Measurements from ENCODE around the gene INPP5A.

INPP5A gene

DNA sequence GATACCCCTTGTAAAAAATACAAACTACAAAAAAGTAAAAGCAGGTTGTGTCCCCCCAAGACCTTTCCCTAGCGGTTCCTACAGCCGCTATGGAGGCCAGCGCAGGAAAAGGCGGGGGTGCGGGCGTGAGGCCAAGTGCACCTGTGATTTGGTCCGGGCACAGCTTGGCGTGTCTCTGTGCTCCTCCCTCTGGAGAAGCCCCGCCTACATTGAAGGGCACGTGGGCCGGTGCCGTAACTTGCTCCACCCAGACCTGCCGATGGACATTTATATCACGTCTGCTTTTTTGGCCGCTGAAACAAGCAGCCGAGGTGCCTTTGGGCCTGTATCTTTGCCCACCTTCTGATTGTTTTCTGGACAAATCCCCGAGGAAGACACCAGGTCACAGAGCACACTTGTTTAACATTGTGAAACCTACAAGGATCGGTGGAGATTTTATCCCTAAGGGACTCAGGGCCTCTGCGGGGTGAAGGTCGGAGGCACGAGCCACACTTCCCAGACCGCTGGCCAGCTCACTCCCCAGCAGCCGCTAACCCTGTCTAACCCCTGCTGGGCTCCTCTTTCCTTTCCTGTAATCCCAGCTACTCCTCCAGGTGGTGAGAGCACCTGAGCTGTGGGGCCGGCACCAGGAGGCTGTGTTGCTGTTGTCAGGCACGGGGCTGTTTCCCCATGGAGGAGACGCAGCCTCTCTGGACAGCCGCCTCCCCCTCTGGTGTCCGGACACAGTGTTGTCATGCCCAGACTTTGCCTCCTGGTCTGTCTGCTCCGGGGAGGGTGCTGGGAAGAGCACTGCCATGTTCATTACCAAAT is 18.8 kb upstream of the INPP5A start:
- DNase-seq (ENCODE audit: low spot score) = no peak

DNA sequence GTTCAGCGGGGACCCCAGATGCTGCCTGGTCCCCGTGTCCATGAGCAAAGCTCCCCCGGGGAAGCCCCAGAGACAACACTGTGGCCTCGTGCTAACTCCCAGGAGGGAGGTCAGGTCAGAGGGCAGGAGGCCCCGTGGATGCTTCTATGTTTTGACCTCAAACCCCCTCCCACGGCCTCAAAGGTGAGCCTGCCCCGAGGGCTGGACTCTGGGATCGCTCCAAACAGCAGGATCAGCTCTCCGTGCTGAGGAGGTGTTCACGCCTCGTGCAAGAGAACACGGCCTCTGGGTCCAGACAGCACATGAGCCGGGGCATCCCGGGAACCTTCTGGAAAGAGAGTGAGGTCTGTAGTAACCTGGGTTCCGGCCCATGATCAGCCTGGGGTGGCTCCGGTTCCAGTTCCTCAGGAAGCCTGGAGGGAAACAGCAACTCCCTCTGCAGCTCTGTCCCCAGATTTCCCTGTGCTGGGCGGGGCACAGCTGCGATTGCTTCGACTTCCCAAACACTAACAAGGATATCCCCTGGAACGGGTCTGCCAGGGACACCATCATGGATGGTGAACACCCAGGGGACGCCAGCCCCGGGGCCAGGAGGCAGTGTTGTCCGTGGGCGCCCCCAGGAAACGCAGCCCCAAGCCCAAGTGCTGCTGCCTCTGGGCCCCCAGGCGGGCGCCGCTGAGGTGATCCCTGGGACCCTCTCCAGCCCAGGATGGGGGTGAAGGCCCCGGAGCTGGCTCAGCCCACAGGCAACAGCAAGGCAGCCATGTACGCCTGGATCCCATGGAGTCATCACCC is 18.0 kb upstream of the INPP5A start:
- no peak for DNase-seq (ENCODE audit: low spot score)

DNA sequence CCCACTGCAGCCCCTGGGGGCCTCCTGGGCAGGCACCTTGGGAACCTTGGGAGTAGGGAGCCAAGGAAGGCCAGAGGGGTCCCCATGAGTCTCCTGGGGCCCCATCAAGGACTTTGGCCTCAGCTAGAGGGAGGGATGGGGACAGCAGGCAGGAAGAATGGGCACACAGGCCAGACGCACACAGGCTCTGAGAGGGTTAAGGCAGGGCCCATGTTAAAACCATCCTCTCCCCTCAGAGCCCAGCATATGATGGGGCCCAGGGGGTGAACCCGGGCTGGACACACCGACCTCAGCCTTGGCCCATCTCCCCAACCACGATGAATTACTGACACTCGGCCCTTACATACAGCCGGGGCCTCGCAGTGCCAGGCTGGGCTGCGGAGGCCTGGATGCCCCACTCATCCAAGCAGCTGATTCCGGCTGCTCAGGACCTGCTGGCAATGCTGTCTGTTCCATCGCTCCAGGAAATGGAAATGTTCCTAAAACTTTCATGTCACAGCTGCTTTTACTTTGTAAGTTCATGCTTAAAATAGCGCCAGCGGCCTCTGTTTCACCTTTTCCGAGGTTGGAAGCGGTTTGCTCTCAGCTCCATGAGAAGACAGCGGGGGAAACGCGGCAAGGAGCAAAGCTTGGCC is 17.3 kb upstream of the INPP5A start:
- no peak for DNase-seq (ENCODE audit: low spot score)

DNA sequence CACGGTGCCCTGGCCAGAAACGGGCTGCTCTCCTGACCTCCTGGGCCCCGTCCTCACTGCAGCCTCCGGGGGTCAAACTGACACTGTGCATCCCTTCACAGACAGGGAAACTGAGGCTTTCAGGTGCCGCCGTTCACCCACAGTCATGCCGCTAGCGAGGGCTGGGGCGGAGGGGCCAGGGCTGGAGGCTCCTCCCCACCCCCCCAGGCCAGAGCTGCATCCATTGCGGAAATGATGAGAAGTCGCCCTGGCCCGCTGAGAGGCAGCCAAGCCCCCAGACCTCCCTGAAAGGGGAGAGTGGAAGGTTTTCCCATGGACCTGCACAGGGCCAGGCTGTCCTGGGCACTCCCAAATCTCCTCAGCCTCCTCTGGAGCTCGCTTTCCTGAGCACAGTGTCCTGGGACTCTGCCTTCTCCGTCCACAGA is 16.5 kb upstream of the INPP5A start:
- DNase-seq (ENCODE audit: low spot score) = no peak

DNA sequence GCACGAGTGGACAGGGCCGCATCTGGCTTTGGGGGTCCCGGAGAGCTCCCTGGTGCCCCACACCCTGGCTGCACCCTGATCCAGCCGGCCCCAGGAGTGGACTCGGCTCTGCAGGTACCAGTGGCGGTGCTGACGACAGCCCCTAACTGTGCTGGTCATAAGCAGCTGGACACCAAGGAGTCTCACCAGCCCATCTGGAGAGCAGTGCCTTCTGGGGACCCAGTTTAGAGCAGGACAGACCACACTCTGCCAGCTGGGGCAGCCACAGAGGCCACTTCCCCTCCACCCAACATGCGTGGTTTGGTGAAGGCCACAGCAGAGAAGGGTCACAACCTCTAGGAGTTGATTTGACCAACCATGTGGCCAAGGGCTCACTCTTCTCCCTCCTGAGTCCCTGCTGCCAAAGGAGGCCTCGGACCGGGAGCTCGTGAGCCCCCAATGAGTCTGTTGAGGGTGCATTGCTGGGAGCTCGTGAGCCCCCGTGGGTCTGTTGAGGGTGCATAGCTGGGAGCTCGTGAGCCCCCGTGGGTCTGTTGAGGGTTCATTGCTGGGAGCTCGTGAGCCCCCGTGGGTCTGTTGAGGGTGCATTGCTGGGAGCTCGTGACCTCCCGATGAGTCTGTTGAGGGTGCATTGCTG is 16.0 kb upstream of the INPP5A start:
- no peak for DNase-seq (ENCODE audit: low spot score)

DNA sequence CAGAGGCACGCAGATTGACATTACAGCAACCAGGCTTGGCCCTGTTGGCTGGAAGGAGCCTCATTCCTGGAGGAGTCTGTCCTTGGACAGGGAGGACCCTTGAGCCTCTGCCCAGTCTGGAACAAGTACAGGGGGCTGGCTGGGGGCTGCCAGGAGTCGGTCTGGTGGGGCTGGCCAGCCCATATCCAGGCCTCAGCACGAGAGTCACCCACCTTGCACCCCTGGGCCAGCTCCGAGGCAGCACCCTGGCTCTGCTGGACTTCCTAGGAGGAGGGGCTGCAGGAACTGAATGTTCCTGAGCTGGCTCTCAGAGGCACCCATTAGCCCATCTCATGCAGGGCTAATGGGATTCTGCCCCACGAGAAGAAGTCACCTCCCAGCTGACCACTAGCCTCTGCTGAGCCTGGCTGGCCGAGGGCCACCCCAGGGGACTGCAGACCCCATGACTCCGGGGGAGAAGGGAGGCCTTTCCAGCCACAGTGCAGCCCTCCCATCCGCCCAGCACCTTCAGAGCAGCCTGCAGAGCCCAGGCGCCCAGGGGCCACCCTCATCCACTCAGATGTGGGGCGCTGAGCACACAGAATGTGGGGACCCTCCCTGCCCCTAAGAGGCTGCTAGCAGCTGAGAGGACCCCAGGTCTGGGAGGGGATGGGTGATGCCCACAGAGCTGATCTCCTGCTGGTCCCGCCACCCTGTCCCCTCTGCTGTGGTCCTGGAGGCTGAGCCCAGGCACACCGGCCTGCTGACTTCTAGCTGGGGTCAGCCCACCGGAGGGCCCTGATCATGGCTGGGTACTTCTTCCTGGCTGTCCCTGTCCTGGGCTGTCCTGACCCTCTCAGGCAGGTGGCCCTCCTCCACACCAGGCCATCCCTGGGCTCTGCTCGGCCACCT is 14.8 kb upstream of the INPP5A start:
- DNase-seq (ENCODE audit: low spot score) = no peak

DNA sequence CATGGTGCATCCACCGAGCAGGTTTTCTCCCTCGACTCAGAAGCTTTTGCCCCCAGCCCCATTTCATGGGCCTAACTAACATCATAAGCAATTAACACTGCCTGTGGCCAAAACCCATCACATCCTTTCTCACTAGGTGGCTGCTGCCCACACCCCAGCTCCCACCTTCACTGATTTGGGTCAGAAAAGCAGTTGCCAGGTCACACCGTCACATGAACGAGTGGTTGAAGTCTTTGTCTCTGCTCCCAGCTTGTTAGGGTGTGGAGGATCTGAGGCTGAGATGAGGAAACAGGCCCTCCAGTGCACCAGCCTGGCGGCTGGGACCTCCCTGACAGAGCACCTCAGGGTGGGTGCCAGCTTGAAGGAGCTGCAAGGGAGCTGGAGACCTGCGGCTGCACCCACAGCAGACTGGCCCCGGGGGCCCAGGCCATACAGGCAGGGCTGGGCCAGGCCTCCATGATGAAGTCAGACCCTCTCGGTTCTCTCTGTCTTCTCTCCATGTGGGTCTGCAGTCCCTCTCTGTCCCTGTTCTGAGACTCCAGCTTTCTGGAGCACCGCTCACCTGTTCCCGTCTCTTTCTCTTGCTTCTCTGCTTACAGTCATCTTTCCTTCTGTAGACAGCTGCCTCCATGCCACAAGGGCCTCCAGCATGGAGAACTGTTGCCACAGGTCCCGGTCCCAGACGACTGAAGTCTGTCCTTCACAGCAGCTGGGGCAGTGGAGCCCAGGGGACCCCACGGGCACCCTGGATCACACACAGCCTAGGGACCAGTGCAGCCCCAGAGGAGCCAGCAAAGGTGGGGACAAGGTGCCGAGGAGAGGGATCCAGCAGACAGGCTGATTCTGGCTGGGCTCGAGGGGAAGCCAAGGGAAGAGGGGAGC is 13.8 kb upstream of the INPP5A start:
- DNase-seq (ENCODE audit: low spot score) = no peak

DNA sequence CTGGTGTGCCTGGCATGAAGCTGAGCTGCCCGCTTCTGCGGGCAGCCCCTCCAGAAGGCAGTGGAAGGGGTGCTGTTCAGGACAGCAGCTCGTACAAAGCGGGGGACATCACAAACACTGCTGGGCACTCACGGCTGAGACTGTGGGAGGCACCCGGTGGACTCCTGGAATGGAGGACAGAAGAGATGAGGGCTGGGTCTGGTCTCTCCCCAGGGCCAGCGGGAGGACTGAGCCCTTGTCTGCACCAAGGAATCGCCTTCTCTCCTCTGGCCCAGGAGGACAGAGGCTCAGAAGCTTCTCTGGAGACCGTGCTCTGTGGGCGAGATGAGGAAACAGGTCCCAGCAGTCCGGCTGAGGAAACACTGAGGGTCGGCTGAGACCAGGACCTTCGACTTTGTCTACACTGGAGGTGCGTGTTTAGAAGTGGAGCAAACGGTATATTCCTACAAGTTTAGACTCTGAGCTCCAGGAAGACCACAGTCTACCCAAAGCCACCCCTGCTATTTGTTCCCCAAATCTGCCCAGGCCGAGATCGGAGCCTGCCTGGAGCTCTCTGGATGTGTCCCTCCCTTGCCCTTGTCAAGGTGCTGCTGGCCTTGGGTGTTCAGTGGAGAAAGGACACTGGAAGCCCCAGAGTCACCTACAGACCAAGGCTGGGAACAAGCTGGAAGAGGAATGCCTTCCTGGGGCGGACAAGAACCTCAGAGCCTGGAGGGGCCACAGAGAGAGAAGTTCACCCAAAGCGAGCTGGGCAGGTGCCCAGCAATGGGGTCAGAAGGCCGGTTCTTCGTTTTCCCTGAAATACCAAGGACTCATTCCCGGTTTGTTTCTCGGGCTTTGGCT is 12.9 kb upstream of the INPP5A start:
- no peak for DNase-seq (ENCODE audit: low spot score)

DNA sequence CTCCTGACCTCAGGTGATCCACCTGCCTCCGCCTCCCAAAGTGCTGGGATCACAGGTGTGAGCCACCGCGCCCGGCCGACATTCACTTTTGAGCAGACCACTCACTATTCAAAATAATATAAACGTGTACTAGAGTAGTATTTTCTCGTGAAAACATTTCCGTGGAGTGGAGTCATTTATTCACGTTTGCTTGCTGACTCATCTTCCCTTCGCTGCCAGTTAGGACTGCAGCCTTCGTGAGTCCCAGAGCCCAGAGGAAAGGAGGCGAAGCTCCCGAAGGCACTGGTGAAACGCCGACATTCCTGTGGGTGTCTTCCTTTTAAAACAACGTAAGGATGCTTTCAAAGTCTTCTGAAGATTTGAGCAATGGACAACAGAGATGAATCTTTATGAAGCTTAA is 10.9 kb upstream of the INPP5A start:
- DNase-seq (ENCODE audit: low spot score) = no peak

DNA sequence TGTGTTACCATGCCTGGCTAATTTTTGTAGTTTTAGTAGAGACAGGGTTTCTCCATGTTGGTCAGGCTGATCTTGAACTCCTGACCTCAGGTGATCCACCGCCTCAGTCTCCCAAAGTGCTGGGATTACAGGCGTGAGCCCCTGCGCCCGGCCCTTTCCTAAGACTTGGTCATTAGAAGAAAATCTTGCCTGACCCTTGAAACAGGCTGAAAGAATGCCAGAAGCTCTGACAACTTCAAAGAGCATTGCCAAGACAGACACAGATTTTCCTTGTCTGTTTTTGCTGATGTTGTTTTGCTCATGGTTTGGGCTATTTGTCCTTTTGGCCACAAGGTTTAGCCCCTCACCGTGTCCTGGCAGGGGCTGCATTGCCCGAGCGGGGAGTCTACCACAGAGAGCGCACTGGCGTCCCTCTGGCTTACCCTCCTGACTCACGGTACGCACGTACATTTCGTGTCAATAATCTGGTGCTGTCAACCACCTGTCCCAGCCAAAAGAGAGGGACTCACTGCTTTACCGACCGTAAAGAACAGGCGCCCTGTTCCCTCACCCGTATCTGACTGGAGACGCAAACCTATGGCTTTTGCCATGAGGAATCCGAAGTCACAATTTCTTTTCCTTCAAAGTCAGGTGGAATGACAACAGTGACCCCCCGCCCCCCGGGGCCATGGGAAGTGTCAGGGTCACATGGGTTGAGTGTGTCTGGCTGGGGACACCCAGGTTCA is 10.1 kb upstream of the INPP5A start:
- DNase-seq (ENCODE audit: low spot score) = no peak

DNA sequence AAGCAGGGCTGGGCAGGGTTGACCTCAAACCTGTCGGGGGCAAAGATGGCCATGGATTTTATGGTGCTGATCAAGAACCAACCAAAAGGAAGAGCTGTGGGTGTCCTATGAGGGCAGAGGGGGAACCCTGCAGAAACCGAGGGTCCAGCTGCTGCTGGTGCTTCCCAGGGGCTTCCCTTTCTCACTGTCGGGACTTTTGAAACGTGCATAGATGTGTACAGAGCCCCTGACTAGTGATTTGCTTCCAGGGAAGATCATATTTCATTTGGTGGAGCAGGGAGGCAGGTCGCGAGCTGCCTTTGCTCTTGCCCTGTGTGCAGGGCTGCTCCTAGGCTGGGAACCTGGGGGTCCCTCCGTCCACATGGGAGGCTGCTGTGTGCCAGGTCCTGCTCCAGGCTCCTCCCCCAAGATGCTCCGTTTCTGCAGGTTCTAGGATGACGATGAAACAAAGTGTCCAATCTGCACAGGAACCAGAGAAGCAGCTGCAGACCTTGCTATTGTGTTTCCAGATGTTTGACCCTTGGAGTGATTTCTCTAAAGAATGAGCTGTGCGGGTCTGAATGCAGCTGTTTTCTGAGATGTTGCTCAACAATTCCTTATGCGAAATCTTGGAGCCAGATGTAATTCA is 9.4 kb upstream of the INPP5A start:
- DNase-seq (ENCODE audit: low spot score) = no peak

DNA sequence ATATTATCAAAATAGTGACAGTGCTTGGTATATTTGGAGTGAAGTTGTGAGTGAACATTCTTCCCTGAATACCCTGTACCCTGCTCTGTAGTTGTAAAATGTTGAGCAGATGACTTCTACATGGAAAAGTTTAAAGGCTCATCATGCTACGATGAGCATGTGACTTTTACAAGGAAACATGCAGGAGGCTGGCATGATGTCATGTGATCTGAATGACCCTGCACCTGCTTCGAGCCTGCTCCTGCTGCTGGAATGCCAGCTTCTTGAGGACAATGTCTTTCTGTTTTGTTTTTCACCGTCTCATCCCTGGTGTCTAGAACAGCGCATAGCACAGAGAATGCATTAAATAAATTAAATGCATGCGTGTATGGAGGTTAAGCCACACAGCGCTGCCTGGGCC is 5.4 kb upstream of the INPP5A start:
- no peak for DNase-seq (ENCODE audit: low spot score)

DNA sequence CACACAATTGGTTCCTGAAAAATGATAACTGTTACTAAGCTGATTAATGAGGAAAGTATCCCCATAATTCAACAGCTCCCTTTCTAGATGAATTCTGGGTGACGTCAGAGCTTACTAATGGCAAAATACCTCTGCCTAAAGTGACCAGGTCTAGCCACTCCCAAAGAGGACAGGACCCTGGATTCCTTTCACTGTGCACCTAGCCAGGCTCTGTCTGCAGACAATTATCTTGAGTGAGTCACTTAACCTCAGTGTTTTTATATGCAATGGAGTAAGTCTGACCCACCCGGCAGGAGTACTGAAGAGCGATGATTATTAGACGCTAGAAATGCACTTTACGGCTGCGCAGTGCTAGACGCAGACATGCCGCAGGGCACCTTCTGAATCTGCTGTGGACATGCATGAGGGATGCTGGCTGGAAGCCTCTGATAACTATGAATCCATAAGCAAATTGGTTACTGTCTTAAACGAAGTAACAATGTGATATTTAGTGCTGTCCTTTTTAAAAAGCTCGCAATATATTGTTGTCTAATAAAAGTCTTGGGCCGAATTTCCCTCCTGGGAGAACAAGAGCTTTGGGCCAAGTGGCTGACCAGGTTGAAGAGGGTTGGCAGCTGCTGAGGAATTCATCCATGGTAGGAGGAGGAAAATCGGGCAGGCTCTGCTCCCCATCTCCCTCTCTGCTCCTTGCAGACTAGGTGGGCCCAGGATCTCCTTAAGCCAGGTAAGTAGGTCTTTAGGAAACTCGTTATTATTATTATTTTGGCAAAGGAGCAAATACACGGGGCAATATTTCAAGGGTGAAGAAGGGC is 4.6 kb upstream of the INPP5A start:
- DNase-seq (ENCODE audit: low spot score) = no peak

DNA sequence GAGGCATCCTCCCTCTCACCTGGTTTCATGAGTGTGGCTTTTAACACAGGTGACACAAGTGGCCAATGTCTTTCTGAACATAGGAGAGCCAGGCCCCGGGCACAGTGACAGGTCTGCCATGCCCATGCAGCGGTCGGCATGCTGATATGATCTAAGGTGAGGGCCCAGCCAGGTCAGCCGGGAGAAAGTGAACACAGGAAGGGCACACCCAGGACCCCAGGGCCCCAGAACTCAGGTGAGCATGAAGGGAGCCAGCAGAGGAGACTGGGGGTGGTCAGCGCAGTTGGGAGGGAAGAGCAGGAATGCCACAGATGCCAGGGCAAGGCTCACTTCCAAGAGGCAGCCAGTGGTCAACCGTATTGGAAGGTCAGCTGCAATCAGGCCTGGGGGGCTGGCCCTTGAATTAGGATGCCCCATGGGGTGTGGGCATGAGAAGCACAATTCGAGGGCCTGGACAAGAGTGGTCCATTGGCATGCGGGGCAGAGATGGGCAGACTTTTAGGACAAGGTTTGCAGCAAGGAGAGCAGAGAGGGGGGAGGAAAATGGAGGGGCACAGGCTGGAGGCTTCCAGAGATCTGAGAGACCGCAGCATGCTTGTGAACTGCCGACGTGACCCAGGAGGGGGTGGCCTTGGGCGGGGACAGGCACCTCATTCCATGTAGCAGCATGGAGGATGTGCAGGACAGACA is 3.9 kb upstream of the INPP5A start:
- no peak for DNase-seq (ENCODE audit: low spot score)

DNA sequence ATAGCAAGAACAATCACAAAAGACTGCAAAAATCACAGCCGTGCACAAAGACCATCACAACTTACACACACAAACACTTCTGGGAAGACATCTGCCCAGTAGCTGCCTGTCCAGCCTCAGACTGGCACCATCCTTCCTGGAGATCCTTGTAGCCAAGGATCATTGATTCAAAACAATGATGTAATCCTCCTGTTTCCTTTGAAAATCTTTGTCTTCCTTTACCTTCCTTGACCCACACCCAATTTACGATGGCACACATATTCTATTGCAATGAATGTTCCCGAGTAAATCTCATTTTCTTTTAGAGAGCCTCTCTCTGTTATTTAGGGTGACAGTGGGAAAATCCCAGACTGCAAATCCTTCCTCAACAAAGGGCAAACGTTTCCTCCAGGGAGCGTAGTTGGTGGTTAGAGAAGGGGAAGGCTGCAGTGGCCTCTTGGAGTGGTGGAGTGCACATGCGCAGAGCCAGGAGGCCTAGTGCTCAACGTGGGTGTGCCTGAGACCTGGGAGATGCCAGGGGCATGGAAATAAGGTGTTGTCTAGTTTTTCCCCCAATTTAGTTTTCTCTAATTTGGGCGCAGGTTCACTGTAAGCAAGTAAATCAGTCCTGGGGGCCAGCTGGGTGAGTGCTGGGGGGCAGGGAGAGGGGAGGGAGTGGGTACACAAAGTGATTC is 3.1 kb upstream of the INPP5A start:
- DNase-seq (ENCODE audit: low spot score) = no peak

DNA sequence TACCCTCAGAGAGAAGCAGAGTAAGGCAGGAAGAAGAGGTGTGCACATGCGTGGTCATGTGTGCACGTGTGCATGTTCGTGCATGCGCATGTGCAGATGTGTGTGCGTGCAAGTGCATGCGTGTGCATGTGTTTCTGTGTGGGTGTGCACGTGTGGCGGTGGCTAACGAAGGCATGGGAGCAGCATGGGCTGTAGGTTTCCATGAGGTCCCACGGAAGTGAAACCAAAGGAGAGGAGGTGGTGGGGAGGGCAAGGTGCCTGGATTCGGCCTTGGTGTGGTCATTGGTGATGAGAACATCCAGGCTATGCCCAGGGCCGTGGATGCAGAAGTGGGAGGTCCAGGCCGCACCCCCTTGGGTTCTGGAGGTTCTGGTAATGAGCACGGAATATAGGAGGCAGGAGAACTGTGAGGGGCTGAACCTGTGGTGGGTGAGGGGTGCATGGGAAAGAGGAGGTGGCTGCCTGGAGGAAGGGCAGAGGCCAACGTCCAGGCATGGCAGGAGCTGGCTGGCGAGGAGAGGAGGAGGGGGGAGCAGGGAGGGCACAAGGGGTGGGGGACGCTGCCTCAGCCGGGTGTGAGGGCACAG is 2.4 kb upstream of the INPP5A start:
- DNase-seq (ENCODE audit: low spot score) = no peak

Measured in pons (tissue), 1 donor.